Measurements from ENCODE around the gene GNAS.

GNAS gene

DNA sequence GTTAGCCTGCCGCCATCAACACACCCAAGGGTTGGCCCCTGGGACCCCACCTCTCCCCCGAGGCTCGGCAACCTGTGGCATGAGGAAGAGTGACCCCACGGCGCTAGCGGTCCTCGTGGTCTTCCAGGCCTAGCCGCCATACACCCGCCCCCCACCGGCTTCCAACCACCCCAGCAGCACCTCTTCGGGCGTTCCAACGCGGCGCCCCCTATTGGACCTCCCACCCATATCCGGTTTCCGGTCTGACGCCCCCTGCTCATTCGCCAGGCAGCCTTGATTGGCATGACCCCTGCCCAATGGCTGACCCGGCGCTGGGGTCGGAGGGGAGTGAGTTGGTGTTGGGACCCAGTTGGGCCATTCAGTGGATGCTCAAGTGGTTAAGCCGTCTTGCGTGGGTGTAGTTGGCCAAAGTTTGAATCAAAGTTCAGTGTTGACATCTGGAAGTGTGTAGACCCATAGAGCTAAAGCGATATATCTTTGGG, 1.8 kb upstream of the GNAS start, which contains the start of gene GNAS-AS1:
Gene GNAS-AS1, minus strand, starts transcription at position 210 of the 482 bp plus-strand sequence.
- TF ChIP-seq, protein P1, sequence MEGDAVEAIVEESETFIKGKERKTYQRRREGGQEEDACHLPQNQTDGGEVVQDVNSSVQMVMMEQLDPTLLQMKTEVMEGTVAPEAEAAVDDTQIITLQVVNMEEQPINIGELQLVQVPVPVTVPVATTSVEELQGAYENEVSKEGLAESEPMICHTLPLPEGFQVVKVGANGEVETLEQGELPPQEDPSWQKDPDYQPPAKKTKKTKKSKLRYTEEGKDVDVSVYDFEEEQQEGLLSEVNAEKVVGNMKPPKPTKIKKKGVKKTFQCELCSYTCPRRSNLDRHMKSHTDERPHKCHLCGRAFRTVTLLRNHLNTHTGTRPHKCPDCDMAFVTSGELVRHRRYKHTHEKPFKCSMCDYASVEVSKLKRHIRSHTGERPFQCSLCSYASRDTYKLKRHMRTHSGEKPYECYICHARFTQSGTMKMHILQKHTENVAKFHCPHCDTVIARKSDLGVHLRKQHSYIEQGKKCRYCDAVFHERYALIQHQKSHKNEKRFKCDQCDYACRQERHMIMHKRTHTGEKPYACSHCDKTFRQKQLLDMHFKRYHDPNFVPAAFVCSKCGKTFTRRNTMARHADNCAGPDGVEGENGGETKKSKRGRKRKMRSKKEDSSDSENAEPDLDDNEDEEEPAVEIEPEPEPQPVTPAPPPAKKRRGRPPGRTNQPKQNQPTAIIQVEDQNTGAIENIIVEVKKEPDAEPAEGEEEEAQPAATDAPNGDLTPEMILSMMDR (IDR thresholded peaks at IDR 0.05), result no peak

DNA sequence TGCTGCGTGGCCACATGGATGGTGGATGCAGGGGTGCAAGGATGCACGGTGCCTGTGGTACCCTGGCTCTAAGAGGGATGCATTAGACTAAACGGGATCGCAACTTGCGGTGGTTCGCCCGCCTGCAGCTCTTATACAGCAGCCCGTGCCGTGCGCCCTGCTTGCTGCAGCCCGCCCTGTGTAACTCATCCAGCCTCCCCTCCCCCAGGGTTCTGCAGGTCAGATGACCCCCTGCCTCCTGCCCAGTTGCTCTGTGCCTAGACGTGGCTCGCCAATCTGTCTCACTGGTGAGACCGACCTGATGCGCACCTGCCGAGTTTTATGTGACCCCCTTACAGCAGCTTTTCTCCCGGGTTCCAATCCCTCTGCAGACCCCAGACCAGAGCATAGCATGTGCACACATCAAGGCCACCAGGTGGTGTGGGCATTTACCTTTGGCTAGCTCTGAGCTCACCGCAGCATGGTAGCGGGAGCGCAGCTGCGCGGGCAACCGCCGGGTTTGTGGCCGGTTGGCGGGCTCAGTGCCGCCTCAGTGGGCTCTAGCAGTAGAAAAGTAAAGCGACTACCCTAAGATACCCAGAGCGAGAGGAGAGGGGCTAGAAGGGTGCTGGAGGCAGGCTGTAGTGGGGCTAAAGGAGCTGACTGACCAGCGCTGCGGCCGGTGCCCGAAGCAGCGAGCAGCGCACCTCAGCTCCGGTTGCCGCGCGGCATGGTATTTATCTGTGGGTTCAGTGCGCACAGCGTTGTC, 1.1 kb upstream of the GNAS start:
- TF ChIP-seq, protein P1 (IDR thresholded peaks at IDR 0.05), result no peak

DNA sequence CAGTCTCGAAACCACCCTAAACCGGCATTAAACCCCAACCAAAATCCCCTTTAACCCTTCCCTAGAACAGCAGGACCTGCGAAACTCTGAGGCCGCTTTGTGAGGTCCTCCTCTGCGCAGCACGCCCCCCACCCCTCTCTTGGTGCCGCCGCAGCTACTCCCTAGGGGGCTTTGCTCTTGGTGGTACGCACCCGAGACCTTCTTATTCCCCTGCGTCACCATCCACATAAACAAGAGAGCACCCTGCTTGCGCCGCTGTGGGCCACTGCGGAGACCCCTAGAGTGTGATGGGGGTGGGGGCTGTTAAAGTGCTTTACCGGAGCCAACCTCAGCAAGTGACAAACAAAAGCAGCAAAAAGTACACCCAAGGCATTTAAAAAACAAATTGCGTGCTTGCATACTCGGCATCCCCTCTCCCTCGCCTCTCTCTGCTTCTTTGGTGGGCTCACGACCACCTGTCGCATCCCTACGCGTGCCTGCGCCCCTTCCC, 502 bp upstream of the GNAS start:
- TF ChIP-seq, protein P1 (IDR thresholded peaks at IDR 0.05), result no peak

DNA sequence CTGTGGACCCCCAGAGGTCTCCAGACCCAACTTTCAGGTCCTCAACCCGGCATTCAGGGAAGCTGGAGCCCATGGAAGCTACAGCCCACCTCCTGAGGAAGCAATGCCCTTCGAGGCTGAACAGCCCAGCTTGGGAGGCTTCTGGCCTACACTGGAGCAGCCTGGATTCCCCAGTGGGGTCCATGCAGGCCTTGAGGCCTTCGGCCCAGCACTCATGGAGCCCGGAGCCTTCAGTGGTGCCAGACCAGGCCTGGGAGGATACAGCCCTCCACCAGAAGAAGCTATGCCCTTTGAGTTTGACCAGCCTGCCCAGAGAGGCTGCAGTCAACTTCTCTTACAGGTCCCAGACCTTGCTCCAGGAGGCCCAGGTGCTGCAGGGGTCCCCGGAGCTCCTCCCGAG, 950 bp downstream of the GNAS start:
- TF ChIP-seq, protein P1 (IDR thresholded peaks at IDR 0.05), result no peak

DNA sequence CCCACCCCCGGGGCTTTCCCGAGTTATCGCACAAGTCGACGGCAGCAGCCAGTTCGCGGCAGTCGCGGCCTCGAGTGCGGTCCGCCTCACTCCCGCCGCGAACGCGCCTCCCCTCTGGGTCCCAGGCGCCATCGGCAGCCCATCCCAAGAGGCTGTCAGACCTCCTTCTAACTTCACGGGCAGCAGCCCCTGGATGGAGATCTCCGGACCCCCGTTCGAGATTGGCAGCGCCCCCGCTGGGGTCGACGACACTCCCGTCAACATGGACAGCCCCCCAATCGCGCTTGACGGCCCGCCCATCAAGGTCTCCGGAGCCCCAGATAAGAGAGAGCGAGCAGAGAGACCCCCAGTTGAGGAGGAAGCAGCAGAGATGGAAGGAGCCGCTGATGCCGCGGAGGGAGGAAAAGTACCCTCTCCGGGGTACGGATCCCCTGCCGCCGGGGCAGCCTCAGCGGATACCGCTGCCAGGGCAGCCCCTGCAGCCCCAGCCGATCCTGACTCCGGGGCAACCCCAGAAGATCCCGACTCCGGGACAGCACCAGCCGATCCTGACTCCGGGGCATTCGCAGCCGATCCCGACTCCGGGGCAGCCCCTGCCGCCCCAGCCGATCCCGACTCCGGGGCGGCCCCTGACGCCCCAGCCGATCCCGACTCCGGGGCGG, 1.6 kb downstream of the GNAS start:
- TF ChIP-seq, protein P1 (IDR thresholded peaks at IDR 0.05), result no peak

DNA sequence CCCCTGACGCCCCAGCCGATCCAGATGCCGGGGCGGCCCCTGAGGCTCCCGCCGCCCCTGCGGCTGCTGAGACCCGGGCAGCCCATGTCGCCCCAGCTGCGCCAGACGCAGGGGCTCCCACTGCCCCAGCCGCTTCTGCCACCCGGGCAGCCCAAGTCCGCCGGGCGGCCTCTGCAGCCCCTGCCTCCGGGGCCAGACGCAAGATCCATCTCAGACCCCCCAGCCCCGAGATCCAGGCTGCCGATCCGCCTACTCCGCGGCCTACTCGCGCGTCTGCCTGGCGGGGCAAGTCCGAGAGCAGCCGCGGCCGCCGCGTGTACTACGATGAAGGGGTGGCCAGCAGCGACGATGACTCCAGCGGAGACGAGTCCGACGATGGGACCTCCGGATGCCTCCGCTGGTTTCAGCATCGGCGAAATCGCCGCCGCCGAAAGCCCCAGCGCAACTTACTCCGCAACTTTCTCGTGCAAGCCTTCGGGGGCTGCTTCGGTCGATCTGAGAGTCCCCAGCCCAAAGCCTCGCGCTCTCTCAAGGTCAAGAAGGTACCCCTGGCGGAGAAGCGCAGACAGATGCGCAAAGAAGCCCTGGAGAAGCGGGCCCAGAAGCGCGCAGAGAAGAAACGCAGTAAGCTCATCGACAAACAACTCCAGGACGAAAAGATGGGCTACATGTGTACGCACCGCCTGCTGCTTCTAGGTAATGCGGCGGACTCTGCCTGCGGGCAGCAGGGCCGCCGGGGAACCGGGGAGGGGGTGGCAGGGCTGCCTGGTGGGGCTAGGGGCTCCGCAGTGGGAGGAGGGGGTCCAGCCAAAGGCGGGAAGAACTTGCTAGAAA, 2.3 kb downstream of the GNAS start:
- TF ChIP-seq, protein P1 (IDR thresholded peaks at IDR 0.05), result no peak

Data from LNCAP (cell line).